Activated T-helper 2 cell treated with anti-CD3 and anti-CD28 coated beads, Interferon-gamma antibody, Interleukin-2, Interleukin-4, amounts not matched to agents 10 μg/mL and 5 μg/mL and 100 μg/mL, durations not matched to agents 14 hours and 24 hours and 36 hours (primary cell): ENCODE results near the gene MT2A. TPM values are rescaled to one million over a fixed set of nuclear protein-coding genes. Genes with fewer than 3 reads are reported as not detected.
A peak's percentile ranks its signal among the peaks of the same experiment; 100 is the strongest.
"Not testable (repeated sequence)": the region's sequence is repeated elsewhere in the genome, so short reads cannot be mapped to it uniquely, and the experiment has no call there.

ENCODE experiments used
- DNase-seq: peaks from one replicate; pipeline ENCODE4 v3.0.0; 2021; ENCODE audit warnings: low spot score
- H3K27ac Mint-ChIP-seq: one replicate; pipeline ENCODE4 v1.8.0; 2021; ENCODE audit warnings: mixed read lengths
- H3K27me3 Mint-ChIP-seq: one replicate; pipeline ENCODE4 v1.8.0; 2021; ENCODE audit warnings: low read depth, mixed read lengths
- H3K36me3 Mint-ChIP-seq: one replicate; pipeline ENCODE4 v1.8.0; 2021; ENCODE audit warnings: low read depth, mixed read lengths
- H3K4me1 Mint-ChIP-seq: one replicate; pipeline ENCODE4 v1.8.0; 2021; ENCODE audit warnings: low read depth, mixed read lengths
- H3K4me3 Mint-ChIP-seq: one replicate; pipeline ENCODE4 v1.8.0; 2021; ENCODE audit warnings: low read depth, mild to moderate bottlenecking, moderate library complexity, mixed read lengths
- H3K9me3 Mint-ChIP-seq: one replicate; pipeline ENCODE4 v1.8.0; 2021; ENCODE audit warnings: mixed read lengths
- intact Hi-C: fragments of 100-400 bp; cut with micrococcal nuclease; formaldehyde crosslinking; loops from one replicate; pipeline ENCODE4 v1.15.1; 2023
- total RNA-seq: library from RNA; stranded (reverse); gene quantifications from 2 replicates; pipeline ENCODE4 v1.2.3, GENCODE V29; 2022

MT2A gene
- total RNA-seq, 1 donor from 2014 or later, result 827 TPM

GRCh38 chr16:56616608-56617211 lies 8.3 kb downstream of the MT2A start:
- Mint-ChIP-seq H3K4me3 (peak overlapping the region; percentile 87), H3K9me3 (no peaks in the 10 kb centered on the region), H3K4me1 (peaks cover 51% of the 10 kb centered on the region), H3K27ac (peak overlapping the region; percentile 45), H3K36me3 (no peaks in the 10 kb centered on the region), H3K27me3 (no peaks in the 10 kb centered on the region)
- intact Hi-C loops, result loop anchor here (1.0 to 10.0 kb wide), 5 partner anchors 8 to 398 kb away; partner anchors contain the start of genes MT1E and MT2A
- no peak for DNase-seq

GRCh38 chr16:56617212-56618085 lies 9.1 kb downstream of the MT2A start:
- H3K27ac Mint-ChIP-seq, result peak overlapping the region; percentile 68
- H3K36me3 Mint-ChIP-seq, result no peaks in the 10 kb centered on the region
- H3K4me3 Mint-ChIP-seq, result peak overlapping the region; percentile 87
- intact Hi-C loops, result loop anchor here (1.0 to 10.0 kb wide), 5 partner anchors 8 to 397 kb away; partner anchors contain the start of genes MT1E and MT2A
- peaks cover 48% of the 10 kb centered on the region for H3K4me1 Mint-ChIP-seq
- H3K27me3 Mint-ChIP-seq, result no peaks in the 10 kb centered on the region
- H3K9me3 Mint-ChIP-seq, result no peaks in the 10 kb centered on the region
- DNase-seq, result peak; percentile 64

- no peaks in the 10 kb centered on the region for H3K27me3 Mint-ChIP-seq
- no peaks in the 10 kb centered on the region for H3K9me3 Mint-ChIP-seq
- peaks cover 45% of the 10 kb centered on the region for H3K4me1 Mint-ChIP-seq
- H3K36me3 Mint-ChIP-seq, result no peaks in the 10 kb centered on the region
- no peak for DNase-seq
- H3K27ac Mint-ChIP-seq, result no peak overlapping the region
- intact Hi-C loops, result loop anchor here (10.0 kb wide), 2 partner anchors 327 to 397 kb away; no protein-coding TSS in a partner anchor
- peak overlapping the region; percentile 87 for H3K4me3 Mint-ChIP-seq
Observed at GRCh38 chr16:56618138-56618537, 9.8 kb downstream of the MT2A start.

- Mint-ChIP-seq H3K9me3 (no peaks in the 10 kb centered on the region), H3K27me3 (no peaks in the 10 kb centered on the region), H3K27ac (no peak overlapping the region), H3K36me3 (peaks cover 5% of the 10 kb centered on the region), H3K4me1 (peaks cover 31% of the 10 kb centered on the region), H3K4me3 (no peak overlapping the region)
- no peak for DNase-seq
- intact Hi-C loops, result no loop called here
Observed at GRCh38 chr16:56620339-56620897, 12.0 kb downstream of the MT2A start.

- H3K27ac Mint-ChIP-seq, intact Hi-C loops, H3K27me3 Mint-ChIP-seq, H3K36me3 Mint-ChIP-seq, DNase-seq, H3K4me3 Mint-ChIP-seq, H3K9me3 Mint-ChIP-seq: not testable (repeated sequence)
- peaks cover 31% of the 10 kb centered on the region for H3K4me1 Mint-ChIP-seq
Observed at GRCh38 chr16:56621665-56622445, 13.5 kb downstream of the MT2A start.

GRCh38 chr16:56623184-56623583 lies 14.8 kb downstream of the MT2A start:
- DNase-seq, H3K27me3 Mint-ChIP-seq, H3K27ac Mint-ChIP-seq, H3K9me3 Mint-ChIP-seq, H3K4me3 Mint-ChIP-seq, H3K36me3 Mint-ChIP-seq, intact Hi-C loops: not testable (repeated sequence)
- H3K4me1 Mint-ChIP-seq, result peaks cover 24% of the 10 kb centered on the region

- Mint-ChIP-seq H3K27me3 (peaks cover under 1% of the 10 kb centered on the region), H3K36me3 (peaks cover 7% of the 10 kb centered on the region), H3K9me3 (no peaks in the 10 kb centered on the region), H3K4me3 (no peak overlapping the region), H3K4me1 (peaks cover 24% of the 10 kb centered on the region), H3K27ac (no peak overlapping the region)
- DNase-seq, result no peak
- intact Hi-C loops, result no loop called here
Observed at GRCh38 chr16:56623637-56624036, 15.3 kb downstream of the MT2A start.

GRCh38 chr16:56625140-56625942 lies 17.0 kb downstream of the MT2A start, which contains the start of gene MT1E:
TSS of gene MT1E (plus strand) at chr16:56625781. CDS start at chr16:56625852, 71 bp downstream.
- intact Hi-C loops, result loop anchor here (1.0 to 5.0 kb wide), 4 partner anchors 8 to 48 kb away; partner anchors contain the start of gene MT2A
- peaks cover 5% of the 10 kb centered on the region for H3K27me3 Mint-ChIP-seq
- no peaks in the 10 kb centered on the region for H3K9me3 Mint-ChIP-seq
- H3K4me3 Mint-ChIP-seq, result peak within 1 kb of the TSS; percentile 94
- peaks cover 24% of the 10 kb centered on the region for H3K4me1 Mint-ChIP-seq
- DNase-seq, result peak; percentile 67
- peaks cover 7% of the 10 kb centered on the region for H3K36me3 Mint-ChIP-seq
- H3K27ac Mint-ChIP-seq, result peak within 1 kb of the TSS; percentile 95

- no peak for DNase-seq
- intact Hi-C loops, result loop anchor here (1.0 to 5.0 kb wide), 4 partner anchors 9 to 49 kb away; partner anchors contain the start of gene MT2A
- Mint-ChIP-seq H3K4me3 (peak overlapping the region; percentile 94), H3K9me3 (no peaks in the 10 kb centered on the region), H3K4me1 (peaks cover 25% of the 10 kb centered on the region), H3K27ac (peak overlapping the region; percentile 93), H3K27me3 (peaks cover 11% of the 10 kb centered on the region), H3K36me3 (peaks cover 7% of the 10 kb centered on the region)
Observed at GRCh38 chr16:56625943-56626654, 17.7 kb downstream of the MT2A start.

GRCh38 chr16:56626685-56627084 lies 18.3 kb downstream of the MT2A start:
- Mint-ChIP-seq H3K4me1 (peaks cover 26% of the 10 kb centered on the region), H3K27me3 (peaks cover 17% of the 10 kb centered on the region), H3K36me3 (peaks cover 7% of the 10 kb centered on the region), H3K27ac (no peak overlapping the region), H3K9me3 (no peaks in the 10 kb centered on the region), H3K4me3 (peak overlapping the region; percentile 94)
- intact Hi-C loops, result loop anchor here (5.0 kb wide), 1 partner anchor 49 kb away; no protein-coding TSS in a partner anchor
- DNase-seq, result no peak
